GM21381 (cell line): ENCODE results near the gene RFNG.

ENCODE experiments used
- ATAC-seq: cut with Tn5 transposase; IDR thresholded peaks from one replicate; pipeline ENCODE4 v1.9.1; 2021; ENCODE audit warnings: mild to moderate bottlenecking, moderate library complexity; ENCODE audit not compliant: unreplicated experiment

RFNG gene

GRCh38 chr17:82078433-82078832, 26.8 kb upstream of the RFNG start:
- no peak for ATAC-seq

- ATAC-seq: no peak
These were observed 26.2 kb upstream of the RFNG start for GRCh38 chr17:82077617-82078358.

- no peak for ATAC-seq
These were observed 25.4 kb upstream of the RFNG start for GRCh38 chr17:82076785-82077591.

GRCh38 chr17:82076018-82076784, 24.6 kb upstream of the RFNG start:
- ATAC-seq: no peak

- ATAC-seq: no peak
These were observed 21.8 kb upstream of the RFNG start for GRCh38 chr17:82073446-82073845.

GRCh38 chr17:82072827-82073226, 21.2 kb upstream of the RFNG start:
- ATAC-seq: no peak

- no peak for ATAC-seq
These were observed 19.0 kb upstream of the RFNG start for GRCh38 chr17:82070611-82071010.

GRCh38 chr17:82065638-82066303, 14.2 kb upstream of the RFNG start, which contains the start of gene DUS1L:
TSS of gene DUS1L (minus strand) at chr17:82065804. CDS start at chr17:82065059, 745 bp downstream.
- ATAC-seq: peak; percentile 74

GRCh38 chr17:82065193-82065637, 13.6 kb upstream of the RFNG start:
- ATAC-seq: no peak

GRCh38 chr17:82064433-82065192, 13.0 kb upstream of the RFNG start:
- no peak for ATAC-seq

- no peak for ATAC-seq
These were observed 12.1 kb upstream of the RFNG start for GRCh38 chr17:82063424-82064415.

- ATAC-seq: no peak
These were observed 11.4 kb upstream of the RFNG start for GRCh38 chr17:82062984-82063368.

GRCh38 chr17:82062076-82062983, 10.7 kb upstream of the RFNG start:
- no peak for ATAC-seq

GRCh38 chr17:82061047-82061925, 9.7 kb upstream of the RFNG start:
- ATAC-seq: no peak

GRCh38 chr17:82060614-82061013, 9.0 kb upstream of the RFNG start:
- no peak for ATAC-seq

- no peak for ATAC-seq
These were observed 8.4 kb upstream of the RFNG start for GRCh38 chr17:82060001-82060380.
